ENCODE results near the gene ABCG2.

ABCG2 gene

GRCh38 chr4:88158489-88159228 is at the start of gene ABCG2:
ABCG2 (minus strand) TSS chr4:88158639; CDS start chr4:88139995, 18,644 bp downstream.
- H3K4me3 ChIP-seq (ENCODE audit: low read length), result peak within 1 kb of the TSS; percentile 64
- TF ChIP-seq CTCF (conservative IDR thresholded peaks at IDR 0.05; ENCODE audit: low read length), result no peak
- DNase-seq (ENCODE audit: low read depth), result peak; percentile 47

- no peak overlapping the region for H3K4me3 ChIP-seq (ENCODE audit: low read length)
- no peak for DNase-seq (ENCODE audit: low read depth)
- TF ChIP-seq CTCF (conservative IDR thresholded peaks at IDR 0.05; ENCODE audit: low read length), result no peak
These were observed 49.7 kb upstream of the ABCG2 start for GRCh38 chr4:88208156-88208555.

DNA sequence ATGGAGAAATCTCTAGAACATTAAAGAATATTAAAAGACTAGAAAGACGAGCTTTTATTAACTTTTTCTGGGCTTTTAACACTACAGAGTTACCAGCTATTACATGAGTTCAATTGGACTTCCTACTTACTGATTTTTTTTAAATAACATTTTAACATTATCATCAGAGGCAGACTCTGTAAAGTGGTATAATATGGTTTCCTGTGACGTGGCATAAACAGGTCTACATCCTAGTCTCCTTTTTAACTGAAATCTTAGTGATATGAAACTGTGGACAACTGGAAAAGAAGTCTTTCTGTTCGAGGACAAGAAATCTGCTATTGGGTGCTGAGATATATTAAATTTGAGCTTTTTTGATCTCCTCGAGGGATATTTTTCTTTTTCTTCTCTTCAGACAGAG is 48.7 kb upstream of the ABCG2 start:
- no peak for DNase-seq (ENCODE audit: low read depth)
- no peak for TF ChIP-seq CTCF (conservative IDR thresholded peaks at IDR 0.05; ENCODE audit: low read length)
- no peak overlapping the region for H3K4me3 ChIP-seq (ENCODE audit: low read length)

DNA sequence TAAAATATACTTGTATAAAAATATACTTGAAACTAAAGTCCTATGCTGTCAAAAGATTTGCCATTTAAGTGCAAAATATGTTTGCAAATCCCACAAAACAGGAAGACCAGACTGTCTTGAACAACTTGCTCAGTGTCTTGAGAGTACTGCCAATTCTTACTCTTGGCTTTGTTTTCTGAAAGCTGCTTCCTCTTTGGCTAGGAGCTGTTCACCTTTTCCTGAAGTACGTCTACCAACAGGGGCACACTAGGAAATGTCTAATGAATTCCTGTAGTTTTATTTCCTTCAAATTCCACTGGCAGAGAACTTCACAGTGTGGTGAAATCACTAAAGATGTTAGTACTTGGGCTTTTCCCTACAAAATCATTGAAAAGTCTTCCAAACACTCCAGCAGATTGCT is 46.4 kb upstream of the ABCG2 start:
- no peak for DNase-seq (ENCODE audit: low read depth)
- no peak for TF ChIP-seq CTCF (conservative IDR thresholded peaks at IDR 0.05; ENCODE audit: low read length)

GRCh38 chr4:88202443-88202842 is 44.0 kb upstream of the ABCG2 start:
- TF ChIP-seq CTCF (conservative IDR thresholded peaks at IDR 0.05; ENCODE audit: low read length), result no peak
- no peak overlapping the region for H3K4me3 ChIP-seq (ENCODE audit: low read length)
- DNase-seq (ENCODE audit: low read depth), result no peak

More for the DNA sequence above, 46.4 kb upstream of the ABCG2 start:
- no peak overlapping the region for H3K4me3 ChIP-seq (ENCODE audit: low read length)

DNA sequence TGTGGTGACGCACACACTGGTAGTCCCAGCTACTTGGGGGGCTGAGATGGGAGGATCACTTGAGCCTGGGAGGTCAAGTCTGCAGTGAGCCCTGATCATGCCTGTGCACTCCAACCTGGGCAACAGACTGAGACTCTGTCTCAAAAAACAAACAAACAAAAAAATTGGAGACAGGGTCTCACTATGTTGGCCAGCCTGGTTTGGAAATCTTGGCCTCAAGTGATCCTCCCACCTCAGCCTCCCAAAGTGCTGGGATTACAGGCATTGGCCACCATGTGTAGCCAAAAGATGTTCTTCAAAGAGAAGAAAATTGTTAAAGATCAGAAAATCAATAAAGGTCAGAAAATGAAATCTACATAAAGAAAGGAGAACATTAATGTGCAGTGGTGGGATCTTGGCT is 41.7 kb upstream of the ABCG2 start:
- H3K4me3 ChIP-seq (ENCODE audit: low read length), result no peak overlapping the region
- TF ChIP-seq CTCF (conservative IDR thresholded peaks at IDR 0.05; ENCODE audit: low read length), result no peak
- no peak for DNase-seq (ENCODE audit: low read depth)

DNA sequence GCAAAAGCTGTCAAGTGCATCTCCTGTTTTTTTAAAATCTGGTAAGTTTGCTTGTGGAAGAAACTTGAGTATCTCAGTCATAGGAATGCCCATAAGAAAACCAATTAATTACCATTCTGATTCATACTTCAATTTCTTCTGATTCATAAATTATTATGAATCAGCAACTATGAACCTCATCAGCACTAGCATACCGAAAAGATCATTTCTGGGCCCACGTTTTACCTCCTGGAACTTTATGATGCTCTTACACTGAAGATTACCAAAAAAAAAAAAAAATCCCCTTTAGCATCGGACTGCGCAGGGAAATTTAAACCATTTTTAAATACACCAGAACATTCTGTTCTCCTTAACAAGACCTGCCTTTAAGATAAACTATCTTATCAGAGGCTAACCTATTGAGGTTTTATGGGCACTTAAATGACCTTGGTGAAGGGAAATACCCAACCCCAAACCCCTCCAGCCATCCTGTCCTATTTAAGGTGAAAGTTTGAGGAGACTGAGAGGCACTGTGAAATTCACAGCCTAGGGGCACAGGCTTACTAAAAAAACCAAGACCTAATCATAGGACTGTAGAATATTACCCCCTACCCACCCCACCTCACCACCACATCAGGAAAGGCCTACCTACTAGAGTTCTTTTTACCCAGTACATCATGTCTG is 38.2 kb upstream of the ABCG2 start:
- DNase-seq (ENCODE audit: low read depth), result no peak
- no peak overlapping the region for H3K4me3 ChIP-seq (ENCODE audit: low read length)
- no peak for TF ChIP-seq CTCF (conservative IDR thresholded peaks at IDR 0.05; ENCODE audit: low read length)

Measured in AG10803 (cell line).